Thoracic aorta endothelial cell (primary cell): ENCODE measurements around the gene UNC13B. TPM values are rescaled to one million over a fixed set of nuclear protein-coding genes. Genes with fewer than 3 reads are reported as not detected.

Source experiments
- total RNA-seq: library from RNA; depleted of rRNA; stranded (reverse); fragments of >200 nt; gene quantifications from 2 replicates; pipeline ENCODE4 v1.2.3, GENCODE V29; 2012

The UNC13B gene
- 48.1 and 56.1 TPM in 2 replicates for total RNA-seq

GRCh38 chr9:35161713-35162604, at the start of gene UNC13B:
Gene UNC13B (plus strand): TSS chr9:35162009. CDS start chr9:35162284, 275 bp downstream.

GRCh38 chr9:35115680-35116538, 45.9 kb upstream of the UNC13B start, which contains the start of gene ATOSB:
Gene ATOSB (minus strand): TSS chr9:35115862. CDS start chr9:35108274, 7,588 bp downstream.

Other genes starting within 250 kb of the UNC13B start
- gene PHF24, start 203.7 kb upstream of the UNC13B start, total RNA-seq: not detected in 2 replicates
- 4.7 and 6.5 TPM in 2 replicates for gene DNAJB5, start 172.3 kb upstream of the UNC13B start, total RNA-seq
- gene VCP, start 89.4 kb upstream of the UNC13B start, total RNA-seq: 479 and 512 TPM in 2 replicates
- gene FANCG, start 82.1 kb upstream of the UNC13B start, total RNA-seq: 31.6 and 39.3 TPM in 2 replicates
- 10.8 and 14.4 TPM in 2 replicates for gene PIGO, start 65.4 kb upstream of the UNC13B start, total RNA-seq
- 182 and 192 TPM in 2 replicates for gene STOML2, start 58.9 kb upstream of the UNC13B start, total RNA-seq
- 29.8 and 33.2 TPM in 2 replicates for gene ATOSB, start 46.1 kb upstream of the UNC13B start, total RNA-seq